HepG2 (cell line): ENCODE measurements around the gene PLA2G4C. TPM values are rescaled to one million over a fixed set of nuclear protein-coding genes. Genes with fewer than 3 reads are reported as not detected.

ENCODE experiments used
- ATAC-seq: fragments of 200-7000 bp; cut with Tn5 transposase; 3 replicates; pipeline ENCODE4 v1.9.1; 2020; ENCODE audit warnings: mild to moderate bottlenecking, moderate library complexity
- BruUV-seq: library from RNA; stranded (reverse); fragments of 400-500 nt; replicated peaks from 2 replicates; lab custom pipeline; 2021; lab: Mats Ljungman, UMichigan
- CTCF ChIA-PET: fragments of 300-600 bp; formaldehyde crosslinking; extraction: SDS; loops from one replicate; lab custom pipeline; 2021; ENCODE audit warnings: low total read pairs, inconsistent platforms, low intra/inter-chr PET ratio; lab: Yijun Ruan, JAX
- POLR2A ChIA-PET: fragments of 350-600 bp; sonication (Branson Sonifier 250); formaldehyde crosslinking; loops from one replicate; lab custom pipeline; 2020; ENCODE audit warnings: antibody characterized with exemption, inconsistent platforms; lab: Yijun Ruan, JAX
- DNase-seq: peaks from one replicate; pipeline ENCODE4 v3.0.0-alpha.2; 2015; ENCODE audit warnings: low spot score
- FAIRE-seq: peaks from 3 replicates; lab custom pipeline; 2011; peaks lifted over from hg19 to GRCh38; lab: Jason Lieb, UNC
- H2AFZ ChIP-seq: one replicate; pipeline ENCODE4 v1.6.1; 2011; ENCODE audit warnings: low read length, inconsistent platforms
- H3K27ac ChIP-seq: fragments of 300-600 bp; 3 replicates; pipeline ENCODE4 v1.8.0; 2011; ENCODE audit warnings: mixed run types, mild to moderate bottlenecking, mixed read lengths, low read length, inconsistent platforms; ENCODE audit not compliant: insufficient read depth; ENCODE audit errors: extremely low read length
- H3K27me3 ChIP-seq, 2 experiments: fragments of 200-600 bp in 1 of 2; 2 replicates in 1 of 2; 3 replicates in 1 of 2; pipeline versions ENCODE4 v1.6.0 to v1.8.0; 2011; ENCODE audit warnings: low read length in 2 of 2, mild to moderate bottlenecking in 2 of 2, moderate library complexity in 2 of 2, inconsistent platforms in 1 of 2; ENCODE audit not compliant: insufficient read depth in 2 of 2, control insufficient read depth in 1 of 2
- H3K36me3 ChIP-seq, 2 experiments: fragments of 200-600 bp in 1 of 2; replicated peaks in 1 of 2; 2 replicates in 1 of 2; 3 replicates in 1 of 2; pipeline versions ENCODE4 v1.5.1 to v1.8.0; 2011; ENCODE audit warnings: low read length in 2 of 2, inconsistent platforms in 1 of 2; ENCODE audit not compliant: insufficient read depth in 2 of 2, control insufficient read depth in 1 of 2
- H3K4me1 ChIP-seq: 2 replicates; pipeline ENCODE4 v1.5.1; 2012; ENCODE audit warnings: low read length, inconsistent platforms; ENCODE audit not compliant: insufficient read depth
- H3K4me2 ChIP-seq: 2 replicates; pipeline ENCODE4 v1.6.0; 2011; ENCODE audit warnings: low read depth, low read length, inconsistent platforms
- H3K4me3 ChIP-seq, 3 experiments: fragments of 200-600 bp in 1 of 3; sonication (generic), shearing (Covaris generic) in 1 of 3; replicated peaks in 1 of 3; 2 replicates each; pipeline ENCODE4 v1.5.1; 2011 to 2016; ENCODE audit warnings: low read length in 3 of 3, inconsistent platforms in 2 of 3, low read depth in 2 of 3, mild to moderate bottlenecking in 2 of 3, control low read depth in 1 of 3, mixed read lengths in 1 of 3; ENCODE audit not compliant: insufficient read depth in 1 of 3
- H3K79me2 ChIP-seq: one replicate; pipeline ENCODE4 v1.6.1; 2011; ENCODE audit warnings: low read length, inconsistent platforms; ENCODE audit not compliant: insufficient read depth
- H3K9ac ChIP-seq: 2 replicates; pipeline ENCODE4 v1.6.0; 2011; ENCODE audit warnings: mild to moderate bottlenecking, low read depth, low read length, inconsistent platforms; ENCODE audit not compliant: insufficient read depth
- H3K9me3 ChIP-seq: 2 replicates; pipeline ENCODE4 v1.5.1; 2012; ENCODE audit warnings: mild to moderate bottlenecking, low read length
- H4K20me1 ChIP-seq: 2 replicates; pipeline ENCODE4 v1.6.0; 2011; ENCODE audit warnings: inconsistent platforms, mild to moderate bottlenecking, low read length, moderate library complexity; ENCODE audit not compliant: insufficient read depth
- JUND ChIP-seq: sonication (generic); formaldehyde crosslinking; IDR thresholded peaks from 2 replicates; pipeline ENCODE4 v1.8.0; 2022; ENCODE audit warnings: mild to moderate bottlenecking, missing genetic modification reagents
- RELA ChIP-seq: sonication (generic); formaldehyde crosslinking; IDR thresholded peaks from 2 replicates; pipeline ENCODE4 v1.4.0; 2020; ENCODE audit warnings: missing genetic modification reagents
- SOX13 ChIP-seq, 3 experiments: fragments of 450-650 bp in 1 of 3; sonication (generic) in 1 of 3; formaldehyde crosslinking in 1 of 3; IDR thresholded peaks in 2 of 3; conservative IDR thresholded peaks in 1 of 3; 2 replicates each; pipeline versions ENCODE4 v1.5.0 to v1.6.1; 2016 to 2020; ENCODE audit warnings: antibody characterized with exemption in 1 of 3, mild to moderate bottlenecking in 1 of 3, missing compliant biosample characterization in 1 of 3, missing genetic modification reagents in 1 of 3, moderate library complexity in 1 of 3
- WIZ ChIP-seq: sonication (generic); formaldehyde crosslinking; IDR thresholded peaks from 2 replicates; pipeline ENCODE4 v1.5.1; 2020; ENCODE audit warnings: mild to moderate bottlenecking, missing genetic modification reagents
- ZBTB39 ChIP-seq: sonication (generic); formaldehyde crosslinking; IDR thresholded peaks from 2 replicates; pipeline ENCODE4 v1.5.0; 2020; ENCODE audit warnings: missing genetic modification reagents
- ZBTB40 ChIP-seq, 2 experiments: fragments of 450-650 bp in 1 of 2; sonication (generic) in 1 of 2; formaldehyde crosslinking in 1 of 2; IDR thresholded peaks; 2 replicates each; pipeline versions ENCODE4 v1.6.1 to v1.8.0; 2016 to 2022; ENCODE audit warnings: antibody characterized with exemption in 1 of 2, mild to moderate bottlenecking in 1 of 2, missing genetic modification reagents in 1 of 2
- ZNF629 ChIP-seq: sonication (generic); formaldehyde crosslinking; conservative IDR thresholded peaks from 2 replicates; pipeline ENCODE4 v1.5.0; 2020; ENCODE audit warnings: missing genetic modification reagents
- ZNF792 ChIP-seq: IDR thresholded peaks from 2 replicates; pipeline ENCODE4 v1.6.1; 2016
- WGBS: methylation state at CpG from one replicate; pipeline ENCODE4 v1.1.6; 2017; ENCODE audit warnings: low lambda C conversion rate; 5-methylcytosine and 5-hydroxymethylcytosine counted together
- in situ Hi-C: cut with HindIII; loops from 2 replicates; pipeline ENCODE4 v1.10.0; 2017; ENCODE audit warnings: low pct_unique_long_range_greater_than_20kb; ENCODE audit not compliant: extremely low pct_ligation_motif_present
- intact Hi-C: fragments of 100-400 bp; cut with micrococcal nuclease; formaldehyde crosslinking; loops from one replicate; pipeline ENCODE4 v1.10.0; 2022; ENCODE audit not compliant: unreplicated experiment
- polyA plus RNA-seq, 8 experiments: library from polyadenylated mRNA; depleted of rRNA in 3 of 8; stranded (reverse) in 7 of 8; unstranded in 1 of 8; fragments of >200 nt; fragmentation: Illumina TruSeq in 4 of 8; extraction: Trizol in 4 of 8; gene quantifications; 2 replicates each; pipeline versions ENCODE4 v1.2.1 to v1.2.3, GENCODE V29; 2011 to 2016; ENCODE audit warnings: low read depth in 4 of 8, missing spikeins in 1 of 8, mixed read lengths in 1 of 8; ENCODE audit not compliant: insufficient read depth in 1 of 8
- total RNA-seq, 5 experiments: library from RNA; depleted of rRNA; stranded (reverse); fragments of >200 nt; fragmentation: Illumina TruSeq; extraction: Trizol; gene quantifications; 2 replicates each; pipeline ENCODE4 v1.2.3, GENCODE V29; 2016; ENCODE audit warnings: low read depth in 1 of 5

PLA2G4C gene
- total and polyA plus RNA-seq, 2 of the 13 experiments (the other 11 are each of a cell fraction or from before 2014, with no cell fraction given), result 1.6 to 1.7 TPM

- TF ChIP-seq SOX13 (IDR thresholded peaks at IDR 0.05) (no peak), SOX13 (CRISPR knock-in tag; conservative IDR thresholded peaks at IDR 0.05 in 1 of 2, IDR thresholded peaks at IDR 0.05 in 1 of 2) (no peak)
These were observed 57.5 kb downstream of the PLA2G4C start (continued) for GRCh38 chr19:48053076-48053475.

- Histone ChIP-seq H3K4me2 (no peak overlapping the region), H3K27ac (no peak overlapping the region), H3K4me1 (no peaks in the 10 kb centered on the region), H4K20me1 (no peaks in the 10 kb centered on the region), H3K9me3 (no peaks in the 10 kb centered on the region), H3K27me3 (peaks cover 0 to 18% of the 10 kb centered on the region in 2 experiments; a peak in 2 of 5 replicates), H3K9ac (no peak overlapping the region), H3K4me3 (no peak overlapping the region), H3K79me2 (no peaks in the 10 kb centered on the region), H3K36me3 (no peaks in the 10 kb centered on the region), H2AFZ (no peak overlapping the region)
- 45% methylated on average over 10 of the region's 10 CpGs for WGBS
- intact Hi-C loops (no loop called here), in situ Hi-C loops (no loop called here)
- FAIRE-seq (no peak), ATAC-seq (no peak), DNase-seq (no peak)
- no TSS peak for BruUV-seq
- ChIA-PET CTCF (no interaction called here), POLR2A (no interaction called here)
- TF ChIP-seq JUND (CRISPR knock-in tag) (no peak), ZNF792 (no peak), ZNF629 (CRISPR knock-in tag) (no peak), ZBTB40 (IDR thresholded peaks at IDR 0.05) (peak; percentile 84), ZBTB40 (CRISPR knock-in tag; IDR thresholded peaks at IDR 0.05) (no peak), ZBTB39 (CRISPR knock-in tag) (no peak), RELA (no peak), WIZ (CRISPR knock-in tag) (no peak)
These were observed 59.1 kb downstream of the PLA2G4C start for GRCh38 chr19:48051335-48052033.
